ENCODE measurements around the gene XPNPEP1. TPM values are rescaled to one million over a fixed set of nuclear protein-coding genes. Genes with fewer than 3 reads are reported as not detected.

The XPNPEP1 gene
- polyA plus RNA-seq, 1 of the 3 experiments (the other 2 are of a cell fraction), result 167 TPM

DNA sequence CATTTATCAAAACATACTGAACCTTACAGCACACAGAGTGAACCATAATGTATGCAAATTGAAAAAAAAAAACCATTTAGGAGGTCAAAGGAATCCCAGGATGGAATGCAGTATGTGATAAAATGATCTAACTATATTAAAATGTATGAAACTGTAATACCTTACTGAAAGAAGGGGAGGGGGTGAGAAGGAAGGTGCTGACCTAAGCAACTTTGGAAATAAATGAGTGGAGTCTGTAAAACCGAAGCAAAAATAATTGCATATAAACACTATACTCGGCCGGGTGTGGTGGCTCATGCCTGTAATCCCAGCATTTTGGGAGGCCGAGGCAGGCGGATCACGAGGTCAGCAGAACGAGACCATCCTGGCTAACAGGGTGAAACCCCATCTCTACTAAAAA is 69.4 kb downstream of the XPNPEP1 start:
- WGBS (ENCODE audit: low lambda C conversion rate), result 77% methylated on average over 7 of the region's 7 CpGs
- peaks cover 0 to 9% of the 10 kb centered on the region in 2 experiments; a peak in 1 of 4 replicates for H3K4me1 ChIP-seq (ENCODE audit: control insufficient read depth in 1 of 2, insufficient read depth in 2 of 2, low read depth in 1 of 2, low read length in 1 of 2)
- no peaks in the 10 kb centered on the region for H3K9me2 ChIP-seq
- H4K20me1 ChIP-seq (ENCODE audit: insufficient read depth), result no peaks in the 10 kb centered on the region
- H3K79me2 ChIP-seq (ENCODE audit: insufficient read depth), result no peaks in the 10 kb centered on the region
- no peaks in the 10 kb centered on the region for H3K9me3 ChIP-seq
- DNase-seq, result no peak
- ChIA-PET POLR2A (no interaction called here), CTCF (interaction anchor here (1.0 to 2.7 kb wide), 4 partner anchors 10 to 741 kb away, joined by 3 to 27 read pairs (median 9); no protein-coding TSS in a partner anchor)
- TF ChIP-seq GATA2 (CRISPR knock-in tag; IDR thresholded peaks at IDR 0.05) (no peak), TAF1 (IDR thresholded peaks at IDR 0.05; ENCODE audit: borderline replicate concordance, low read depth, low read length) (no peak), SIN3A (IDR thresholded peaks at IDR 0.05; ENCODE audit: borderline replicate concordance, low read depth, low read length) (no peak), FOXM1 (IDR thresholded peaks at IDR 0.05; ENCODE audit: low read depth) (no peak), NFIC (IDR thresholded peaks at IDR 0.05; ENCODE audit: borderline replicate concordance) (no peak), NRF1 (IDR thresholded peaks at IDR 0.05; ENCODE audit: low read depth, low read length) (no peak), GABPA (IDR thresholded peaks at IDR 0.05; ENCODE audit: low read depth) (no peak), USF1 (IDR thresholded peaks at IDR 0.05; ENCODE audit: borderline replicate concordance, low read depth) (no peak), MXI1 (IDR thresholded peaks at IDR 0.05; ENCODE audit: low read depth, low read length) (no peak), ELF1 (IDR thresholded peaks at IDR 0.05) (no peak), IRF3 (IDR thresholded peaks at IDR 0.05; ENCODE audit: low read depth, low read length) (no peak), TCF12 (IDR thresholded peaks at IDR 0.05) (no peak)
- TF ChIP-seq, protein P1, sequence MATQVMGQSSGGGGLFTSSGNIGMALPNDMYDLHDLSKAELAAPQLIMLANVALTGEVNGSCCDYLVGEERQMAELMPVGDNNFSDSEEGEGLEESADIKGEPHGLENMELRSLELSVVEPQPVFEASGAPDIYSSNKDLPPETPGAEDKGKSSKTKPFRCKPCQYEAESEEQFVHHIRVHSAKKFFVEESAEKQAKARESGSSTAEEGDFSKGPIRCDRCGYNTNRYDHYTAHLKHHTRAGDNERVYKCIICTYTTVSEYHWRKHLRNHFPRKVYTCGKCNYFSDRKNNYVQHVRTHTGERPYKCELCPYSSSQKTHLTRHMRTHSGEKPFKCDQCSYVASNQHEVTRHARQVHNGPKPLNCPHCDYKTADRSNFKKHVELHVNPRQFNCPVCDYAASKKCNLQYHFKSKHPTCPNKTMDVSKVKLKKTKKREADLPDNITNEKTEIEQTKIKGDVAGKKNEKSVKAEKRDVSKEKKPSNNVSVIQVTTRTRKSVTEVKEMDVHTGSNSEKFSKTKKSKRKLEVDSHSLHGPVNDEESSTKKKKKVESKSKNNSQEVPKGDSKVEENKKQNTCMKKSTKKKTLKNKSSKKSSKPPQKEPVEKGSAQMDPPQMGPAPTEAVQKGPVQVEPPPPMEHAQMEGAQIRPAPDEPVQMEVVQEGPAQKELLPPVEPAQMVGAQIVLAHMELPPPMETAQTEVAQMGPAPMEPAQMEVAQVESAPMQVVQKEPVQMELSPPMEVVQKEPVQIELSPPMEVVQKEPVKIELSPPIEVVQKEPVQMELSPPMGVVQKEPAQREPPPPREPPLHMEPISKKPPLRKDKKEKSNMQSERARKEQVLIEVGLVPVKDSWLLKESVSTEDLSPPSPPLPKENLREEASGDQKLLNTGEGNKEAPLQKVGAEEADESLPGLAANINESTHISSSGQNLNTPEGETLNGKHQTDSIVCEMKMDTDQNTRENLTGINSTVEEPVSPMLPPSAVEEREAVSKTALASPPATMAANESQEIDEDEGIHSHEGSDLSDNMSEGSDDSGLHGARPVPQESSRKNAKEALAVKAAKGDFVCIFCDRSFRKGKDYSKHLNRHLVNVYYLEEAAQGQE (IDR thresholded peaks at IDR 0.05; ENCODE audit: low read depth, low read length), result no peak
- TF ChIP-seq, protein P2, sequence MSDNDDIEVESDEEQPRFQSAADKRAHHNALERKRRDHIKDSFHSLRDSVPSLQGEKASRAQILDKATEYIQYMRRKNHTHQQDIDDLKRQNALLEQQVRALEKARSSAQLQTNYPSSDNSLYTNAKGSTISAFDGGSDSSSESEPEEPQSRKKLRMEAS (IDR thresholded peaks at IDR 0.05; ENCODE audit: low read depth), result no peak
- no peaks in the 10 kb centered on the region for H3K36me3 ChIP-seq (replicated peaks in 1 of 2; ENCODE audit: control insufficient read depth in 1 of 2, insufficient read depth in 2 of 2, low read length in 1 of 2)
- H3F3A ChIP-seq (replicated peaks; ENCODE audit: insufficient read depth), result peaks cover 3% of the 10 kb centered on the region
- H3K27ac ChIP-seq (ENCODE audit: low read depth in 2 of 2, low read length in 1 of 2), result no peak overlapping the region
- no peak overlapping the region for H3K4me3 ChIP-seq (ENCODE audit: low read depth in 2 of 2, low read length in 1 of 2)
- H3K4me2 ChIP-seq, result no peak overlapping the region
- H3K9ac ChIP-seq, result no peak overlapping the region
- H3K27me3 ChIP-seq (ENCODE audit: insufficient read depth), result no peaks in the 10 kb centered on the region; the same call in 1 of the 2 replicates
- no peak overlapping the region for H2AFZ ChIP-seq (ENCODE audit: low read depth)

All from SK-N-SH (cell line).